Kidney (tissue), 14 donors: ENCODE results near the gene CWH43. TPM values are rescaled to one million over a fixed set of nuclear protein-coding genes. Genes with fewer than 3 reads are reported as not detected.

Experiments used
- DNase-seq, 5 donors: peaks; one replicate each; pipeline ENCODE4 v3.0.0-alpha.2; 2013 to 2020
- FAIRE-seq: peaks from 2 replicates; lab custom pipeline; 2012; peaks lifted over from hg19 to GRCh38; lab: Jason Lieb, UNC
- H3K27ac ChIP-seq, 2 donors: one replicate each; pipeline ENCODE4 v1.7.0; 2013; ENCODE audit warnings: low read depth in 2 of 2, low read length in 2 of 2, inconsistent platforms in 1 of 2
- H3K27me3 ChIP-seq: one replicate; pipeline ENCODE4 v1.7.1; 2013; ENCODE audit warnings: low read length, inconsistent platforms; ENCODE audit not compliant: control insufficient read depth, insufficient read depth
- H3K36me3 ChIP-seq, 3 donors: one replicate each; pipeline versions ENCODE4 v1.7.0 to v1.7.1; 2013; ENCODE audit warnings: low read length in 3 of 3, control low read depth in 1 of 3, inconsistent platforms in 1 of 3; ENCODE audit not compliant: insufficient read depth in 3 of 3, control insufficient read depth in 2 of 3
- H3K4me1 ChIP-seq, 3 donors: one replicate each; pipeline versions ENCODE4 v1.7.0 to v1.7.1; 2013; ENCODE audit warnings: low read length in 3 of 3, inconsistent platforms in 1 of 3, low read depth in 1 of 3; ENCODE audit not compliant: control insufficient read depth in 2 of 3, insufficient read depth in 2 of 3
- H3K4me3 ChIP-seq, 3 donors: one replicate each; pipeline versions ENCODE4 v1.7.0 to v1.8.1; 2013; ENCODE audit warnings: low read length in 3 of 3, control low read depth in 1 of 3, inconsistent platforms in 1 of 3
- H3K9ac ChIP-seq, 3 donors: one replicate each; pipeline versions ENCODE4 v1.7.0 to v1.7.1; 2013; ENCODE audit warnings: low read length in 3 of 3, control low read depth in 1 of 3, inconsistent platforms in 1 of 3
- H3K9me3 ChIP-seq, 3 donors: one replicate each; pipeline versions ENCODE4 v1.7.0 to v1.7.1; 2013; ENCODE audit warnings: low read length in 3 of 3, control low read depth in 1 of 3, inconsistent platforms in 1 of 3; ENCODE audit not compliant: control insufficient read depth in 2 of 3, insufficient read depth in 1 of 3
- CTCF ChIP-seq: IDR thresholded peaks from 3 replicates; pipeline ENCODE4 v1.5.1; 2012; ENCODE audit warnings: mild to moderate bottlenecking, moderate library complexity, borderline replicate concordance; ENCODE audit not compliant: insufficient read depth; ENCODE audit errors: extremely low read depth
- intact Hi-C: fragments of 100-400 bp; cut with DNase I; formaldehyde crosslinking; loops from one replicate; pipeline ENCODE4 v1.11.1; 2022
- polyA plus RNA-seq: library from polyadenylated mRNA; stranded (reverse); fragments of 350-450 nt; fragmentation: Illumina TruSeq; extraction: RNeasy Lipid Tissue Mini Kit (QIAGEN cat#74804); gene quantifications from one replicate; pipeline ENCODE4 v1.2.3, GENCODE V29; 2014; ENCODE audit warnings: low read depth, low replicate concordance; ENCODE audit not compliant: insufficient read depth
- total RNA-seq: library from RNA; stranded (reverse); fragmentation: NEBNext Ultra II Directional; extraction: Animal tissue kit (Norgen Biotek cat#: 25700); gene quantifications from one replicate; pipeline ENCODE4 v1.2.1, GENCODE V29; 2021
- donor health status: control.
- donor health status: control.
- donor health status: control.
- donor health status: control.
- donor health status: control.
- donor health status: DM: yes; HTN: yes; CAD: no.
- donor health status: Normal renal cell carcinoma (clear cell type).

CWH43 gene
- total and polyA plus RNA-seq, 2 donors from 2014 or later: 2.4 to 15.8 TPM

GRCh38 chr4:48960988-48961635, 25.0 kb upstream of the CWH43 start:
- FAIRE-seq: no peak

GRCh38 chr4:48962636-48963035, 23.4 kb upstream of the CWH43 start:
- Histone ChIP-seq H3K4me1 (peaks cover 0 to 2% (median 0%) of the 10 kb centered on the region in 3 donors), H3K9me3 (no peaks in the 10 kb centered on the region), H3K27me3 (no peaks in the 10 kb centered on the region), H3K4me3 (no peak overlapping the region), H3K9ac (no peak overlapping the region), H3K27ac (no peak overlapping the region), H3K36me3 (no peaks in the 10 kb centered on the region)
- TF ChIP-seq CTCF: no peak
- FAIRE-seq (no peak), DNase-seq (peak in 2 of 5 donors; percentile 37 to 48)
- intact Hi-C loops: no loop called here

More at GRCh38 chr4:48960988-48961635, 25.0 kb upstream of the CWH43 start:
- no peak overlapping the region for H3K4me3 ChIP-seq
- no peak overlapping the region for H3K9ac ChIP-seq
- H3K27me3 ChIP-seq: no peaks in the 10 kb centered on the region
- no peak for DNase-seq
- no peak overlapping the region for H3K27ac ChIP-seq
- no peaks in the 10 kb centered on the region for H3K4me1 ChIP-seq
- no peak for TF ChIP-seq CTCF
- no peaks in the 10 kb centered on the region for H3K9me3 ChIP-seq
- H3K36me3 ChIP-seq: no peaks in the 10 kb centered on the region
- intact Hi-C loops: no loop called here

GRCh38 chr4:48963042-48963679, 22.9 kb upstream of the CWH43 start:
- no peaks in the 10 kb centered on the region for H3K9me3 ChIP-seq
- FAIRE-seq (peak; percentile 83), DNase-seq (peak in 4 of 5 donors; percentile 72 to 92 (median 84))
- no peak overlapping the region for H3K27ac ChIP-seq
- H3K4me3 ChIP-seq: no peak overlapping the region
- H3K9ac ChIP-seq: no peak overlapping the region
- H3K36me3 ChIP-seq: no peaks in the 10 kb centered on the region
- H3K27me3 ChIP-seq: no peaks in the 10 kb centered on the region
- peak; percentile 96 for TF ChIP-seq CTCF
- peaks cover 0 to 2% (median 2%) of the 10 kb centered on the region in 3 donors for H3K4me1 ChIP-seq
- intact Hi-C loops: no loop called here
